ENCODE data around the gene ACER1.
"Not testable (repeated sequence)": the region's sequence is repeated elsewhere in the genome, so short reads cannot be mapped to it uniquely, and the experiment has no call there.

DNA sequence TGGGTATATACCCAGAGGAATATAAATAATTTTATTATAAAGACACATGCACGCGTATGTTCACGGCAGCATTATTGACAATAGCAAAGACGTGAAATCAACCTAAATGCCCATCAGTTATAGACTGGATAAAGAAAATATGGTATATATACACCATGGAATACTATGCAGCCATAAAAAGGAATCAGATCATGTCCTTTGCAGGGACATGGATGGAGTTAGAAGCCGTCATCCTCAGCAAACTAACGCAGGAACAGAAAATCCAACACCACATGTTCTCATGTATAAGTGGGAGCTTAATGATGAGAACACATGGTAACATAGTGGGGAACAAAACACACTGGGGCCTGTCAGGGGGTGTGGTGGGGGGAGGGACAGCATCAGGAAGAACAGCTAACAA, 51.0 kb downstream of the ACER1 start:
- TF ChIP-seq, protein P1, sequence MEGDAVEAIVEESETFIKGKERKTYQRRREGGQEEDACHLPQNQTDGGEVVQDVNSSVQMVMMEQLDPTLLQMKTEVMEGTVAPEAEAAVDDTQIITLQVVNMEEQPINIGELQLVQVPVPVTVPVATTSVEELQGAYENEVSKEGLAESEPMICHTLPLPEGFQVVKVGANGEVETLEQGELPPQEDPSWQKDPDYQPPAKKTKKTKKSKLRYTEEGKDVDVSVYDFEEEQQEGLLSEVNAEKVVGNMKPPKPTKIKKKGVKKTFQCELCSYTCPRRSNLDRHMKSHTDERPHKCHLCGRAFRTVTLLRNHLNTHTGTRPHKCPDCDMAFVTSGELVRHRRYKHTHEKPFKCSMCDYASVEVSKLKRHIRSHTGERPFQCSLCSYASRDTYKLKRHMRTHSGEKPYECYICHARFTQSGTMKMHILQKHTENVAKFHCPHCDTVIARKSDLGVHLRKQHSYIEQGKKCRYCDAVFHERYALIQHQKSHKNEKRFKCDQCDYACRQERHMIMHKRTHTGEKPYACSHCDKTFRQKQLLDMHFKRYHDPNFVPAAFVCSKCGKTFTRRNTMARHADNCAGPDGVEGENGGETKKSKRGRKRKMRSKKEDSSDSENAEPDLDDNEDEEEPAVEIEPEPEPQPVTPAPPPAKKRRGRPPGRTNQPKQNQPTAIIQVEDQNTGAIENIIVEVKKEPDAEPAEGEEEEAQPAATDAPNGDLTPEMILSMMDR (IDR thresholded peaks at IDR 0.05), result not testable (repeated sequence)
- not testable (repeated sequence) for TF ChIP-seq POLR2A (IDR thresholded peaks at IDR 0.05)
